CD4-positive, alpha-beta memory T cell (primary cell): ENCODE measurements around the gene CD244. TPM values are rescaled to one million over a fixed set of nuclear protein-coding genes. Genes with fewer than 3 reads are reported as not detected.
A peak's percentile ranks its signal among the peaks of the same experiment; 100 is the strongest.

ENCODE experiments used
- CTCF ChIA-PET: fragments of 350-600 bp; sonication (Branson Sonifier 250); formaldehyde crosslinking; loops from one replicate; lab custom pipeline; 2021; ENCODE audit warnings: inconsistent platforms; ENCODE audit not compliant: partially characterized antibody; lab: Charles Lee
- POLR2A ChIA-PET: fragments of 350-600 bp; sonication (Branson Sonifier 250); formaldehyde crosslinking; loops from one replicate; lab custom pipeline; 2021; ENCODE audit not compliant: partially characterized antibody; lab: Charles Lee
- DNase-seq, 5 donors: peaks; one replicate each; pipeline versions ENCODE4 v3.0.0 to v3.0.0-alpha.2; 2020 to 2022; ENCODE audit warnings: mixed read lengths in 1 of 5
- H3K27ac ChIP-seq: one replicate; pipeline ENCODE4 v1.7.0; 2013; ENCODE audit warnings: low read depth, low read length
- H3K27me3 ChIP-seq: 2 replicates; pipeline ENCODE4 v1.7.0; 2013; ENCODE audit warnings: mild to moderate bottlenecking, low read length, moderate library complexity; ENCODE audit not compliant: insufficient read depth
- H3K36me3 ChIP-seq: 2 replicates; pipeline ENCODE4 v1.7.0; 2013; ENCODE audit warnings: mild to moderate bottlenecking, low read length, moderate library complexity; ENCODE audit not compliant: insufficient read depth
- H3K4me1 ChIP-seq: 2 replicates; pipeline ENCODE4 v1.7.0; 2013; ENCODE audit warnings: mild to moderate bottlenecking, low read length, moderate library complexity; ENCODE audit not compliant: insufficient read depth
- H3K4me3 ChIP-seq, 2 donors: one replicate each; pipeline ENCODE4 v1.7.0; 2013; ENCODE audit warnings: low read length in 2 of 2, mild to moderate bottlenecking in 1 of 2
- H3K9me3 ChIP-seq, 2 donors: one replicate each; pipeline ENCODE4 v1.7.0; 2013; ENCODE audit warnings: low read length in 2 of 2, control low read depth in 1 of 2; ENCODE audit not compliant: control insufficient read depth in 1 of 2
- H3K27ac Mint-ChIP-seq, 7 donors: one replicate each; pipeline ENCODE4 v1.8.0; 2020 to 2021; ENCODE audit warnings: mixed read lengths in 7 of 7, mild to moderate bottlenecking in 6 of 7, inconsistent platforms in 3 of 7, moderate library complexity in 3 of 7
- H3K27me3 Mint-ChIP-seq, 2 donors: one replicate each; pipeline ENCODE4 v1.8.0; 2020 to 2021; ENCODE audit warnings: mixed read lengths in 2 of 2
- H3K36me3 Mint-ChIP-seq, 2 donors: one replicate each; pipeline ENCODE4 v1.8.0; 2020 to 2021; ENCODE audit warnings: mixed read lengths in 2 of 2, inconsistent platforms in 1 of 2, mild to moderate bottlenecking in 1 of 2
- H3K4me1 Mint-ChIP-seq, 4 donors: one replicate each; pipeline ENCODE4 v1.8.0; 2020 to 2021; ENCODE audit warnings: mixed read lengths in 4 of 4, mild to moderate bottlenecking in 1 of 4
- H3K4me3 Mint-ChIP-seq, 8 donors: one replicate each; pipeline ENCODE4 v1.8.0; 2020 to 2021; ENCODE audit warnings: mixed read lengths in 8 of 8, mild to moderate bottlenecking in 7 of 8, moderate library complexity in 6 of 8, inconsistent platforms in 3 of 8
- H3K9me3 Mint-ChIP-seq, 8 donors: one replicate each; pipeline ENCODE4 v1.8.0; 2020 to 2021; ENCODE audit warnings: mixed read lengths in 8 of 8, mild to moderate bottlenecking in 5 of 8, inconsistent platforms in 3 of 8, moderate library complexity in 1 of 8
- intact Hi-C: fragments of 100-400 bp; cut with micrococcal nuclease; formaldehyde crosslinking; loops from one replicate; pipeline ENCODE4 v1.15.1; 2023
- polyA plus RNA-seq, 2 donors: library from polyadenylated mRNA; unstranded; fragments of 300-500 nt; fragmentation: Illumina TruSeq; gene quantifications; one replicate each; pipeline ENCODE4 v1.2.3, GENCODE V29; 2021
- total RNA-seq, 2 experiments: library from RNA; stranded (reverse); gene quantifications; one replicate each; pipeline ENCODE4 v1.2.3, GENCODE V29; 2021

Gene CD244
- total and polyA plus RNA-seq, 4 experiments from 2014 or later: 0.93 to 0.95 TPM; not detected in 2

GRCh38 chr1:160850993-160851392, 11.7 kb downstream of the CD244 start:
- ChIA-PET CTCF (interaction anchor here (0.7 to 7.3 kb wide), 4 partner anchors 16 to 101 kb away, joined by 3 to 43 read pairs (median 6); no protein-coding TSS in a partner anchor), POLR2A (no interaction called here)
- Histone ChIP-seq H3K4me3 (no peak overlapping the region), H3K27ac (no peak overlapping the region), H3K4me1 (peaks cover 11% of the 10 kb centered on the region), H3K9me3 (no peaks in the 10 kb centered on the region), H3K36me3 (no peaks in the 10 kb centered on the region), H3K27me3 (no peaks in the 10 kb centered on the region)
- H3K9me3 Mint-ChIP-seq: peaks cover 0 to 2% (median 0%) of the 10 kb centered on the region in 8 donors
- no peak for DNase-seq
- peaks cover 0 to 5% of the 10 kb centered on the region in 2 donors for H3K27me3 Mint-ChIP-seq
- no peaks in the 10 kb centered on the region for H3K36me3 Mint-ChIP-seq
- no peak overlapping the region for H3K4me3 Mint-ChIP-seq
- H3K4me1 Mint-ChIP-seq: peaks cover 0 to 2% (median 0%) of the 10 kb centered on the region in 4 donors
- intact Hi-C loops: no loop called here
- no peak overlapping the region for H3K27ac Mint-ChIP-seq

GRCh38 chr1:160850541-160850940, 12.1 kb downstream of the CD244 start:
- H3K36me3 ChIP-seq: no peaks in the 10 kb centered on the region

GRCh38 chr1:160846281-160846680, 16.4 kb downstream of the CD244 start:
- Mint-ChIP-seq H3K27ac (no peak overlapping the region), H3K4me3 (no peak overlapping the region), H3K36me3 (no peaks in the 10 kb centered on the region), H3K27me3 (peaks cover 1 to 7% of the 10 kb centered on the region in 2 donors), H3K4me1 (peaks cover 0 to 3% (median under 1%) of the 10 kb centered on the region in 4 donors), H3K9me3 (peaks cover 0 to 2% (median 0%) of the 10 kb centered on the region in 8 donors)
- no peak overlapping the region for H3K4me3 ChIP-seq
- H3K9me3 ChIP-seq: no peaks in the 10 kb centered on the region
- no peak overlapping the region for H3K27ac ChIP-seq
- ChIA-PET POLR2A (no interaction called here), CTCF (interaction anchor here (2.3 to 3.3 kb wide), 2 partner anchors 12 to 106 kb away, joined by 7 to 12 read pairs; no protein-coding TSS in a partner anchor)
- H3K4me1 ChIP-seq: no peaks in the 10 kb centered on the region
- no peaks in the 10 kb centered on the region for H3K36me3 ChIP-seq
- DNase-seq: no peak
- H3K27me3 ChIP-seq: no peaks in the 10 kb centered on the region
- intact Hi-C loops: no loop called here

More at GRCh38 chr1:160850541-160850940, 12.1 kb downstream of the CD244 start:
- H3K9me3 ChIP-seq: no peaks in the 10 kb centered on the region
- H3K27me3 Mint-ChIP-seq: peaks cover 0 to 5% of the 10 kb centered on the region in 2 donors
- H3K4me3 ChIP-seq: no peak overlapping the region
- no peaks in the 10 kb centered on the region for H3K27me3 ChIP-seq
- DNase-seq: no peak
- H3K4me1 Mint-ChIP-seq: peaks cover 0 to 2% (median 0%) of the 10 kb centered on the region in 4 donors
- H3K4me3 Mint-ChIP-seq: no peak overlapping the region
- CTCF ChIA-PET: interaction anchor here (0.7 to 7.3 kb wide), 4 partner anchors 15 to 101 kb away, joined by 3 to 43 read pairs (median 6); no protein-coding TSS in a partner anchor
- H3K36me3 Mint-ChIP-seq: no peaks in the 10 kb centered on the region
- intact Hi-C loops: no loop called here
- POLR2A ChIA-PET: no interaction called here
- no peak overlapping the region for H3K27ac Mint-ChIP-seq
- H3K9me3 Mint-ChIP-seq: peaks cover 0 to 2% (median 0%) of the 10 kb centered on the region in 8 donors
- peaks cover 7% of the 10 kb centered on the region for H3K4me1 ChIP-seq
- H3K27ac ChIP-seq: no peak overlapping the region

- Mint-ChIP-seq H3K27me3 (peaks cover 1 to 7% of the 10 kb centered on the region in 2 donors), H3K4me1 (peaks cover 3 to 6% (median 4%) of the 10 kb centered on the region in 4 donors), H3K36me3 (no peaks in the 10 kb centered on the region), H3K4me3 (peak overlapping the region in 1 of 8 donors; percentile 6), H3K9me3 (peaks cover 0 to 2% (median 0%) of the 10 kb centered on the region in 8 donors), H3K27ac (no peak overlapping the region)
- Histone ChIP-seq H3K4me3 (no peak overlapping the region), H3K9me3 (no peaks in the 10 kb centered on the region), H3K27ac (no peak overlapping the region), H3K27me3 (no peaks in the 10 kb centered on the region), H3K36me3 (no peaks in the 10 kb centered on the region), H3K4me1 (peaks cover 2% of the 10 kb centered on the region)
- intact Hi-C loops: no loop called here
- DNase-seq: no peak
- POLR2A ChIA-PET: interaction anchor here (1.2 to 1.4 kb wide), 2 partner anchors 49 to 133 kb away, joined by 3 to 4 read pairs; partner anchors contain the start of genes CD48 and LY9
- CTCF ChIA-PET: interaction anchor here (1.0 to 1.6 kb wide), 5 partner anchors 8 to 107 kb away, joined by 3 to 6 read pairs (median 3); no protein-coding TSS in a partner anchor
These were observed 18.0 kb downstream of the CD244 start for GRCh38 chr1:160844447-160845232.

- H3K9me3 ChIP-seq: no peaks in the 10 kb centered on the region
- no peak for DNase-seq
- H3K36me3 ChIP-seq: no peaks in the 10 kb centered on the region
- Mint-ChIP-seq H3K9me3 (no peaks in the 10 kb centered on the region), H3K27me3 (peaks cover 1 to 2% of the 10 kb centered on the region in 2 donors), H3K36me3 (no peaks in the 10 kb centered on the region), H3K27ac (no peak overlapping the region), H3K4me1 (peaks cover 35 to 40% (median 38%) of the 10 kb centered on the region in 4 donors), H3K4me3 (no peak overlapping the region)
- ChIA-PET POLR2A (interaction anchor here (1.0 kb wide), 1 partner anchor 36 kb away, joined by 3 read pairs; no protein-coding TSS in a partner anchor), CTCF (interaction anchor here (1.4 to 10.9 kb wide), 4 partner anchors 9 to 112 kb away, joined by 4 to 369 read pairs (median 6); partner anchors contain the start of gene ITLN2)
- no peaks in the 10 kb centered on the region for H3K27me3 ChIP-seq
- peaks cover 37% of the 10 kb centered on the region for H3K4me1 ChIP-seq
- H3K27ac ChIP-seq: no peak overlapping the region
- intact Hi-C loops: no loop called here
- H3K4me3 ChIP-seq: no peak overlapping the region
These were observed 21.6 kb downstream of the CD244 start for GRCh38 chr1:160841079-160841478.

- no peak for DNase-seq
- Mint-ChIP-seq H3K27ac (peak overlapping the region in 6 of 7 donors; percentile 3 to 99 (median 72)), H3K4me1 (peaks cover 41 to 53% (median 49%) of the 10 kb centered on the region in 4 donors), H3K27me3 (peaks cover 1 to 2% of the 10 kb centered on the region in 2 donors), H3K4me3 (peak overlapping the region in 1 of 8 donors; percentile 31), H3K9me3 (no peaks in the 10 kb centered on the region), H3K36me3 (no peaks in the 10 kb centered on the region)
- H3K9me3 ChIP-seq: no peaks in the 10 kb centered on the region
- CTCF ChIA-PET: interaction anchor here (0.7 to 10.9 kb wide), 4 partner anchors 42 to 132 kb away, joined by 3 to 369 read pairs (median 94); partner anchors contain the start of genes ITLN1 and ITLN2
- no peaks in the 10 kb centered on the region for H3K36me3 ChIP-seq
- no peak overlapping the region for H3K27ac ChIP-seq
- intact Hi-C loops: loop anchor here (5.0 kb wide), 1 partner anchor 258 kb away; the partner anchor contains the start of gene KLHDC9
- no peaks in the 10 kb centered on the region for H3K27me3 ChIP-seq
- no peak overlapping the region for H3K4me3 ChIP-seq
- H3K4me1 ChIP-seq: peaks cover 48% of the 10 kb centered on the region
- POLR2A ChIA-PET: interaction anchor here (0.6 to 7.4 kb wide), 3 partner anchors 42 to 363 kb away, joined by 3 to 85 read pairs (median 3); partner anchors contain the start of gene LY9
These were observed 22.9 kb downstream of the CD244 start for GRCh38 chr1:160839746-160840145.
